T-helper 2 cell (primary cell): ENCODE measurements around the gene COQ3.

Source experiments
- DNase-seq, 5 experiments: peaks; one replicate each; pipeline versions ENCODE4 v3.0.0 to v3.0.0-alpha.2; 2012 to 2022

The COQ3 gene

GRCh38 chr6:99330159-99330558, 63.8 kb downstream of the COQ3 start:
- DNase-seq: peak in 3 of 5 experiments; percentile 15 to 82 (median 34)

- no peak for DNase-seq
Measured at GRCh38 chr6:99324996-99325395, 69.0 kb downstream of the COQ3 start.
